ENCODE measurements around the gene VOPP1. TPM values are rescaled to one million over a fixed set of nuclear protein-coding genes. Genes with fewer than 3 reads are reported as not detected.

VOPP1 gene
- total RNA-seq, 1 donor from 2014 or later = 50.7 TPM

DNA sequence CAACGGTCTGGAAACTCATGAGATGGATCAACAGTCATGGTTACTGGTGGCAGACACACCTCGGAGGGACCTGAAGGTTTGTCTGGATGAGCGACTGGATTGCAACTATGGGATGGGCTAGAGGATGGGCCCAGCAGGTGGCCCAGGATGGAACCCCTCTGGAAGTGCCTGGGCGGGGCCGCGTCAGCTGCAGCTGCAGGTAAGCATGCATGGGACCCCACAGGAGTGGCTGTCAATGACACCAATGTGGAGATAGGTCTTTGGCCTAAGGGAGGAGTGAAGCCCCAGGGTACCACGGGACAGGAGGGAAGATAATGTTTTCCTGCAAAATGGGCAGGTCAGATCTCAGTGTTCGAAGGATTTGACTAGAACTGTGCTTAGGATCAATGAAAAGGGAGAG lies 103.8 kb downstream of the VOPP1 start:
- H3K9me3 Mint-ChIP-seq = no peaks in the 10 kb centered on the region
- no peak overlapping the region for H3K4me3 Mint-ChIP-seq
- no peak overlapping the region for H3K27ac Mint-ChIP-seq (ENCODE audit: unreplicated experiment)
- H3K27me3 Mint-ChIP-seq (ENCODE audit: low read depth) = no peaks in the 10 kb centered on the region
- no peak for DNase-seq (ENCODE audit: low read depth, low spot score)
- H3K4me1 Mint-ChIP-seq = peaks cover 5% of the 10 kb centered on the region
- TF ChIP-seq, protein P1, sequence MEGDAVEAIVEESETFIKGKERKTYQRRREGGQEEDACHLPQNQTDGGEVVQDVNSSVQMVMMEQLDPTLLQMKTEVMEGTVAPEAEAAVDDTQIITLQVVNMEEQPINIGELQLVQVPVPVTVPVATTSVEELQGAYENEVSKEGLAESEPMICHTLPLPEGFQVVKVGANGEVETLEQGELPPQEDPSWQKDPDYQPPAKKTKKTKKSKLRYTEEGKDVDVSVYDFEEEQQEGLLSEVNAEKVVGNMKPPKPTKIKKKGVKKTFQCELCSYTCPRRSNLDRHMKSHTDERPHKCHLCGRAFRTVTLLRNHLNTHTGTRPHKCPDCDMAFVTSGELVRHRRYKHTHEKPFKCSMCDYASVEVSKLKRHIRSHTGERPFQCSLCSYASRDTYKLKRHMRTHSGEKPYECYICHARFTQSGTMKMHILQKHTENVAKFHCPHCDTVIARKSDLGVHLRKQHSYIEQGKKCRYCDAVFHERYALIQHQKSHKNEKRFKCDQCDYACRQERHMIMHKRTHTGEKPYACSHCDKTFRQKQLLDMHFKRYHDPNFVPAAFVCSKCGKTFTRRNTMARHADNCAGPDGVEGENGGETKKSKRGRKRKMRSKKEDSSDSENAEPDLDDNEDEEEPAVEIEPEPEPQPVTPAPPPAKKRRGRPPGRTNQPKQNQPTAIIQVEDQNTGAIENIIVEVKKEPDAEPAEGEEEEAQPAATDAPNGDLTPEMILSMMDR (conservative IDR thresholded peaks at IDR 0.05) = no peak
- peaks cover 41% of the 10 kb centered on the region for H3K36me3 Mint-ChIP-seq (ENCODE audit: low read depth)

DNA sequence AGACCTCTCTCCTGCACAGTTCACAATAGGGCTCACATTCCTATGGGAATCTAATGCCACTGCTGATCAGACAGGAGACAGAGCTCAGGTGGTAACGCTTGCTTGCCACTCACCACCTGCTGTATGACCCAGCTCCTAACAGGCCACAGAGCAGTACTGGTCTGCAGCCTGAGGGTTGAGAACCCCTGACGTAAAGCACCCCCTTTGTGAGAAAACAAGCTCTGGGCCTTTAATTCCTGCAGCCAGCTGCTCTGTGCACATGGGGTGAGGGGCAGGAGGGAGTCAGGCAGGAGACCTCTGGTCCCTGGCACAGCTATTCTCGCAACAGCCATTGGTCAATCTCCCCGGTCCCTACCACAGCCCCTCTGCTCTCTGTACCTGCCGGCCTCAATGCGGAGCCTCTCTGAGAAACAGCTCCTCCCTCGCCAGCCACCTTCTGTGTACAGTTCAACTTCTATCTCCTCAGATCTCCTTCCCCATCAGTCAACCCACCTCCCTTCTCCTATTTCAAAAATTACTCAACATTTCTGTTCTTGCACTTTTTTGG lies 105.2 kb downstream of the VOPP1 start:
- H3K36me3 Mint-ChIP-seq (ENCODE audit: low read depth) = peaks cover 49% of the 10 kb centered on the region

DNA sequence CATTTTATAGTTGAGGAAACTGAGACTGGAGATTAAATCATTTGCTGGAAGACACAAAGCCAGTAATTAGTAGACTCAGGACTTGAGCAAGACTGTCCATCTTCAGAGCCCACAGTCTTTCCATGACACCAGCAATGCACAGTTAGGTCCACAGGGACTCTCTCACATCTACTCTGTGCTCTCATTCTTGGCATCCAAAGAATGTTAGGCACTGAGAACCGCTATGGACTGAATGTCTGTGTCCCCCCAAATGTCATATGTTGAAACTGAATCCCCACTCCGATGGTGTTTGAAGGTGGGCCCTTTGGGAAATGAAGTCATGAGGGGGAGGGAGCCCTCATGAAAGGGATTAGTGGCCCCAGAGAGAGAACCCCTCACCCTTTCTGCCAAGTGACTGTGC lies 106.6 kb downstream of the VOPP1 start:
- Mint-ChIP-seq H3K9me3 (peaks cover 13% of the 10 kb centered on the region), H3K4me1 (peaks cover 5% of the 10 kb centered on the region), H3K36me3 (ENCODE audit: low read depth) (peaks cover 57% of the 10 kb centered on the region), H3K27me3 (ENCODE audit: low read depth) (no peaks in the 10 kb centered on the region), H3K4me3 (no peak overlapping the region), H3K27ac (ENCODE audit: unreplicated experiment) (no peak overlapping the region)
- DNase-seq (ENCODE audit: low read depth, low spot score) = no peak
- TF ChIP-seq, protein P1 (conservative IDR thresholded peaks at IDR 0.05) = no peak

More for the DNA sequence above, 105.2 kb downstream of the VOPP1 start:
- no peak overlapping the region for H3K27ac Mint-ChIP-seq (ENCODE audit: unreplicated experiment)
- TF ChIP-seq, protein P1 (conservative IDR thresholded peaks at IDR 0.05) = no peak
- H3K4me3 Mint-ChIP-seq = no peak overlapping the region
- H3K9me3 Mint-ChIP-seq = peaks cover 6% of the 10 kb centered on the region
- no peak for DNase-seq (ENCODE audit: low read depth, low spot score)
- no peaks in the 10 kb centered on the region for H3K27me3 Mint-ChIP-seq (ENCODE audit: low read depth)
- peaks cover 5% of the 10 kb centered on the region for H3K4me1 Mint-ChIP-seq

DNA sequence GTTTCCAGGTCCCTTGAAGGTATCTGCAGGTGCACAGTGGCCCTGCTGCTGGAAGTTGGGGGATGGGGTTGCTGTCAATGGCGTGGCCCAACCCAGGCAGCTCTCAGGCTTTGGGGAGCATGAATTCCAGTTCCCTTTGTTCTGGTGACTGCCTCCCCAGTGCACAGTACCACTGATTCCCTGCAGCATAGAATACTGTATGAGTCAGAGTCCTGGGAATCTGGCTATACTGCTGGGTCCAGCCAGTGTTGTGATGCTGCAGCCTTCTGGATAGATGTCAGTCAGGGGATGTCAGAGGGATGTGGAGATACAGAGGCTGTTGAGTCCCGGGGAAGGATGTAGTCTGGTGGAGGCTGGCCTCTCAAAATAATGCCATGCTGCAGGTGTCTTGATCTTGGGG lies 107.9 kb downstream of the VOPP1 start:
- no peak overlapping the region for H3K27ac Mint-ChIP-seq (ENCODE audit: unreplicated experiment)
- H3K9me3 Mint-ChIP-seq = peaks cover 18% of the 10 kb centered on the region
- DNase-seq (ENCODE audit: low read depth, low spot score) = no peak
- H3K4me3 Mint-ChIP-seq = no peak overlapping the region
- H3K27me3 Mint-ChIP-seq (ENCODE audit: low read depth) = no peaks in the 10 kb centered on the region
- TF ChIP-seq, protein P1 (conservative IDR thresholded peaks at IDR 0.05) = no peak
- peaks cover 62% of the 10 kb centered on the region for H3K36me3 Mint-ChIP-seq (ENCODE audit: low read depth)
- H3K4me1 Mint-ChIP-seq = no peaks in the 10 kb centered on the region

DNA sequence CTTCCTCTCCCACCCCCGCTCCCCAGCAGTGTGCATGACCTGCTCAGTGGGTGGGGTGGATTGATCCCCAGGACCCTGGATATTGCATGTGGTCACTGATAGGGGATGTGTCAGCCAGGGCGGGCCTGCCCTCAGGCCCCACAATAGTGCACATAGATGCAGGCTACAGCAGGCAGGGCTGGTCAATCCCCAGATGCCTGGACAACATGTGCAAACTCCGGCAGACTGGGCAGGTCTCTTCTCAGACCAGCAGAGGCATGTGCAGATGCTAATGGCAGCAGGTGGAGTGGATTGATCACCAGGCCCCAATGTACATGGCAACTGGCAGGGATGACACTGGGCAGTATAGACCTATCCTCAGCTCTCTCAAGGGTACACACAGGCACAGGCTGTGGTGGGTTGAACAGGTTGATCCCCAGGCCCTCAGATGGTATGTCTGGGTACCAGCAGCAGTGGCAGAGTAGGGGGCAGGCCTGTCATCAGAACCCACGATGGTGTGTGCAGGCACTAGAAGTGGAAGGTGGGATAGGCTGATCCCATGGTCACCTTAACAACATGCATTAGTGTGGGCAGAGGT lies 108.5 kb downstream of the VOPP1 start:
- no peak for DNase-seq (ENCODE audit: low read depth, low spot score)
- TF ChIP-seq, protein P1 (conservative IDR thresholded peaks at IDR 0.05) = no peak
- no peaks in the 10 kb centered on the region for H3K27me3 Mint-ChIP-seq (ENCODE audit: low read depth)
- peaks cover 24% of the 10 kb centered on the region for H3K9me3 Mint-ChIP-seq
- no peak overlapping the region for H3K27ac Mint-ChIP-seq (ENCODE audit: unreplicated experiment)
- H3K4me1 Mint-ChIP-seq = no peaks in the 10 kb centered on the region
- peaks cover 68% of the 10 kb centered on the region for H3K36me3 Mint-ChIP-seq (ENCODE audit: low read depth)
- H3K4me3 Mint-ChIP-seq = no peak overlapping the region
